GM21423 (cell line): ENCODE measurements around the gene KDM4B.

ENCODE experiments used
- ATAC-seq: cut with Tn5 transposase; IDR thresholded peaks from one replicate; pipeline ENCODE4 v1.9.1; 2021; ENCODE audit warnings: mild to moderate bottlenecking, moderate library complexity; ENCODE audit not compliant: unreplicated experiment

KDM4B gene

DNA sequence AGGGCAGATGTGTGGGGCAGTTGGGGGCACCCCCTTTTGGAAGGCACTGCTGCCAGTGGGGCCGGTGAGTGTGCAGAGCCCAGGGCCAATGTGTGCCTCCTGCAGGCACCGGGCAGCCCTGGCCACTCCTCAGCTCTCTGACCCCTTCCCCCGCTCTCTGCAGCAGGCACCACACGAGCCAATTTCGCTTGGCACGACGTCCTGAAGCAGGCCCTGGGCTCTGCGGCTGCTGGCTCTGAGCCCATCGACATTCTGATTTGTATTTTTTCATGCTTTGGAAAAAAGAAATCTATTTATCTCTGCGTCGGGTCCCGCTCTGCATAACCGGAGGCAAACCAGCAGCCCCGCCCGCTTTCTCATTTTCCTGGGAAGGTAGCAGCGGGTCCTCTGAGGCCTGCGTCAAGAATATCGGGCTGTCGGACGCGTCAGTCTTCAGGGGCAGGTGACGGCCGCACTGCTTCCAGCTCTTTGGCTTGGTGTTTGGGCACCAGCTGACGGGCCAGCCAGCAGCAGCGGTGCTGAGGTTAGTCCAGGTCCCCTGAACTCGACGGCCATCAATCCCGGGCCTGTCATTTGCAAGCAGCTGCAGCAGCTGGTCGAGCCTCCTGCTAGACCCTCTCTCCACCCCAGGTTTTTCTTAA lies 134.3 kb downstream of the KDM4B start:
- ATAC-seq = no peak

DNA sequence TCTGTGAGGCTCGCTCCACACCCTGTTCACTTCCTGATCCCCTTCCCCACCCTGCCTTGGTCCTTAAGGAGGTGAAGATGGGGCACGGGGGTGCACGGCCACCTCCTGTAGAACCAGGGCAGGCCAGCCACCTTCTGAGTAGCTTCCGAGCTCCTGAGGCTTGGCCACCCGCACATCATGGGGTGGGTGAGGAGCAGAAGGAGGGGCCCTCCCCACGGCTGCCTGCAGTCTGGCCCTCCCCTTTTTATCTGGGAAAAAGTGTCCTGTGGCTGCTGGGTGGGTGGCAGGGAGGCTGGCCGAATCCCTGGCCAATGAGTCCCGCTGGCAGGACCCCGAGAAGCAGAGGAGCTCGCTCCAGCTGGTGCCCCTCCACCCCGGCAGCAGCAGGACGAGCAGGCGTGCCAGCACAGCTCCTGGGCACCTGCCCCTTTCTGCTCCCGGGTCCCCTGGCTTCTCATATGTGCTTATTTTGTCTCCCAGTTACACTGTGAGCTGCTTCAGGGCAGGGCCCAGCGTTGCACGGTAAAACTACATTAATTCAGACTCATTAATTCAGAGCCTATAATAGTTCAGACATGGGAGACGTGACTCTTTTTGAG lies 135.0 kb downstream of the KDM4B start:
- ATAC-seq = no peak

DNA sequence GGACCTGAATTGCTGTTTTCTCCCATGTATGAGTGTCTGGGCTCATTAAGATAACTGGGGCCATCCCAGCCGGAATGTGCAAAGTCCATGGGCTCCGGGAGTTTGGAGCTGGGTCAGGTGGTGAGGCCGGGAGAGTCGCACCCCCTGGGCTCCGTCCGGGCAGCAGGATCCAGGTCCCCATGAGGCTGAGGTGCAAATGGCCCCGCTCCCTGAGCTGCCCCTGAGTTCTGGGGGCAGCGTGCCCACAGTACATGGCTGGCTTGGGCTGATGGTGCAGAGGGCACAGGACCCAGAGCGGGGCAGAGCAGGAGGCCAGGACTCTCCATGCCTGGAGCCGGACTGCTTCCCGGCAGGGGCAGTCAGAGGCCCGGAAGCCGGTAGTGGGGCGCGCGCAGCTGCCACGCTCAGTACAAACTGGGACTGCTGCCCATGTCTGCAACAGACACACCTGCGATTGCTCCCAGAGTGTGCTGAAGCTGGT lies 136.0 kb downstream of the KDM4B start:
- ATAC-seq = no peak

GRCh38 chr19:5106191-5106726 lies 137.3 kb downstream of the KDM4B start:
- no peak for ATAC-seq

GRCh38 chr19:5106971-5107370 lies 138.1 kb downstream of the KDM4B start:
- no peak for ATAC-seq

DNA sequence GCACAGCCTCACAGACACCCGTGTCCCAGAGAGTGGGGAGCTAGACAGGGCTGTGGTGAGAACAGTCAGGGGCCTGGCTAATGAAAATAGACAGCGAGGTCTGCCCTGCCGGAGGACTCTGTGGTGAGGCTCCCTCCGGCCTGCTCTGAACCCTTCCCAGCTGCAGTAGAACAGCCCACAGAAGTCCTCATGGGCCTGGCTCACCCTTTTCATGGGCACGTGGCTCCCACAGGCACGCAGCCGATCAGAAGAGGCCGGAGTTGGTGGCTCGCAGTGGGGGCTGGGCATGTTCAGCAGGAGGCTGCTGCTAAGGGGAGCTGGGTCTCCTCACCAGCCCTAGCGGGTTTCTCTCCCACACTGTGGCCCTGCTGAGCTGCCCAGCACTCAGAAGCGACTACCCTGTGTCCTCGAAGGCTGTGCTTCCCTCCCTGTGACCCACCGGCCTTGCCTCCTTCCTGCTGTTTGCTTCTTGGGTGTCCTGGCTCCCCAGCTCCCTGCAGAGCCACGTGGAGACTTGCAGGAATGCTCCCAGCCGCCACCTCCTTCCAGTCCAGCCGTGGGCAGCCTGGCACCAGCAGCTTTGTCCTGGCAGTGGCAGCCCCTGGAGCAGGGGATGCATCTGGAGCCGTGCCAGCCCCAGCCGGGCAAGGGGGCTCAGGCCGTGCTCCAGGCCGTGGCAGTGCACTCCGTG lies 138.7 kb downstream of the KDM4B start:
- ATAC-seq = no peak

- no peak for ATAC-seq
Measured at GRCh38 chr19:5108123-5108596, 139.2 kb downstream of the KDM4B start.

DNA sequence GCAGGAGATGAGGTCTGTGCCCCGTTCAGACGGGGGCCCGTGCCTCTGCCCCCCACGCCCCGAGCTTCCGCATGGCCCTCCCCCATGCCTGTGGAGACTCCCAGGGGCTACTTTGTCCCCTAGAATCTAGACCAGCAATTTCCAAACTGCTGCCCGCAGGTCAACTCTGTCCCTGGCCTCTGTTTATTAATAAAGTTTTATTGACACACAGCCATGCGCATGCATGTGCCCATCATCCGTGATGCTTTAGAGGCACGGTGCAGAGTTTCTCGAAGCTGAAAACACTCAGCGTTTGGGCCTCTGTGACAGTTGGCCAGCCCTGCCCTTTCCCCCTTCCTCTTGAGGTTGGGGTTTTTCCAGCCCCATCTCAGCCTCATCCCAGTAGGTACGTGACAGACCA lies 140.0 kb downstream of the KDM4B start:
- ATAC-seq = no peak

GRCh38 chr19:5109560-5109959 lies 140.6 kb downstream of the KDM4B start:
- ATAC-seq = no peak

DNA sequence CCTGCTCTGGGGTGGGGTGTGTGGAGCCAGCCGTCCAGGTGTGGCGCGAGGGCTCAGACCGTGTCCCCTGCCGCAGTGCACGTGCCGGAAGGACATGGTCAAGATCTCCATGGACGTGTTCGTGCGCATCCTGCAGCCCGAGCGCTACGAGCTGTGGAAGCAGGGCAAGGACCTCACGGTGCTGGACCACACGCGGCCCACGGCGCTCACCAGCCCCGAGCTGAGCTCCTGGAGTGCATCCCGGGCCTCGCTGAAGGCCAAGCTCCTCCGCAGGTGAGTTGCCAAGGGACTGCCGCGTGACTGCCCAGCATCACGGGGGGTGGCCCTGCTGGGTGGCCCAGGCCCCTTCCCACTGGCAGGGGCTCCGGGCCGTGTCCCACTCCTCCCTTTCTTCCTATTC lies 141.6 kb downstream of the KDM4B start:
- no peak for ATAC-seq

GRCh38 chr19:5111051-5111450 lies 142.1 kb downstream of the KDM4B start:
- ATAC-seq = no peak

DNA sequence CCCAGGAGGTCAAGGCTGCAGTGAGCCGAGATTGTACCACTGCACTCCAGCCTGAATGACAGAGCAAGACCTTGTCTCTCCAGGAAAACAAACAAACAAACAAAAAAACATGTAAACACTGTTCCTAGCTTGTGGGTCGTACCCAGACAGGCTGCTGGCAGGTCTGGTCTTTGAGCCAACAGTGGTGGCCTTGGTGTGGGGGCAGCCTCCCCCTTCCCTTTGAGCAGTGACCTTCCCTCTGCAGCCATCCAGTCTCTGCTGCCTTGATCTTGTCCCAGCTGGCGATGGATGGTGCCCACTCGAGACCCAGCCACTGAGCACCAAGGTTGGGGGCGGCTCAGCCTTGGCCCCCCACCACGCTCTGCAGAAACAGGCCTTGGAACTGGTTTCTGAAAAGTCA lies 143.3 kb downstream of the KDM4B start:
- no peak for ATAC-seq

- no peak for ATAC-seq
Measured at GRCh38 chr19:5112681-5113575, 144.0 kb downstream of the KDM4B start.

- no peak for ATAC-seq
Measured at GRCh38 chr19:5113633-5114586, 145.0 kb downstream of the KDM4B start.

- ATAC-seq = no peak
Measured at GRCh38 chr19:5114727-5115126, 145.8 kb downstream of the KDM4B start.

GRCh38 chr19:5115351-5115750 lies 146.4 kb downstream of the KDM4B start:
- no peak for ATAC-seq

DNA sequence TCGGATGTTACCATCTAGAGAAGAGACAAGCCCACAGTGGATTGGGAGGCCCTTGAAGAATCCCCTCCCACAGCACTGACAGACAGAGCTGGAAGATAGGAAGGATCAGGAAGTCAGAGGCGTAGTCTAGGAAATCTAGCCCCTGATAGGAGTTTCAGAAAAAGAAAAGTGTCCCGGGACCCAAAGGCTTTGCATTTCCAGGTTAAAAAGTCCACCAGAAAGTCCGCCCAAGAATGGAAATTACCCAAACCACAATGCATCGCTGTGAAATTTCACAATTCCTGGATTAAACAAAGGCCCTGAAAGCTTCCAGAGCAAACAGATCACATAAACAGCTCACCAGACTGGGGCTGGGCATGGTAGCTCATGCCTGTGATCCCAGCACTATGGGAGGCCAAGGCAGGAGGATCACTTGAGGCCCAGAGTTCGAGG lies 146.9 kb downstream of the KDM4B start:
- no peak for ATAC-seq

- no peak for ATAC-seq
Measured at GRCh38 chr19:5116292-5116691, 147.4 kb downstream of the KDM4B start.

DNA sequence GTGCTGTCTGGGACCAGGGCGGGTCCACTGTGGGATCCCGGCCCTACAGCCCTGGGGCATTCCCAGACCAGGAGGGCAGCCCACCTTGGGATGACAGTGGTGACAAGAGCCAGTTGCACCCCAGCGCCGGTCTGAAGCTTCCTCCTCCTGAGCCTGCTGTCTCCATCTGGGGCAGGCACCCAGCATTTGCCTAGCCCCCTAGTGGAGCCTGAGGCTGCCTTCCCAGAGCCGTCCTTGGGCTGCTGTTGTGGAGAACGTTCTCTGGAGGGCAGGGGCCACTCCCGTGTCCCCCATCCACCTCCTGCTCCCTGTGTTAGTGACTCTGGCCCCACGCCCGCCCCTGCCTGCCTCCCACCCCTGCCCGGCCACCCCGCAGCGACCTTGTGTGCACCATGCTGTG lies 148.5 kb downstream of the KDM4B start:
- ATAC-seq = no peak

- ATAC-seq = no peak
Measured at GRCh38 chr19:5118026-5118425, 149.1 kb downstream of the KDM4B start.
